DLD1 (cell line): Measurements from ENCODE around the gene SERP1.

Source experiments
- in situ Hi-C: cut with HindIII; loops from 2 replicates; pipeline ENCODE4 v1.10.0; 2017; ENCODE audit warnings: low sequenced_read_pairs

Gene SERP1

GRCh38 chr3:150546226-150547044 is at the start of gene SERP1, which contains the start of gene EIF2A:
Gene SERP1, minus strand, starts transcription at chr3:150546496. Its CDS starts 361 bp downstream, at chr3:150546135.
Gene EIF2A, plus strand, starts transcription at chr3:150546787. Its CDS starts 16 bp downstream, at chr3:150546803.
- in situ Hi-C loops = no loop called here

DNA sequence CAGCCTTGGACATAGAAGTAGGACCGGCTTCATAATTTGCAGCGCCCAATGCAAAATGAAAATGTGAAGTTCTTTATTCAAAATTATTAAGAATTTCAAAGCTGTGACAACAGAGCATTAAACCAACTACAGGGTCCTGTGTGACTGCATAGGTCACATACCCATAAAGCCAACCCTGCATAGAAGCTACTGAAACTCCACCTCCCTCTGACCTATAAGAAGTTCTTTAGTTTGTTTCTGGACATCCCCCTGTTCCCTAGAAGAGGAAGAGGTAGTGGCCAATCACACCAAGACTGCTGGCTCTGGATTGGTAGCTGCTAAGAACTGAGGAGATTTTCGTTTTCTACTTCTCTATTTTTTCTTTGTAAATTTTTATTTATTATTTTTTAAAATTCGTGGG is 47.9 kb upstream of the SERP1 start:
- in situ Hi-C loops = no loop called here

DNA sequence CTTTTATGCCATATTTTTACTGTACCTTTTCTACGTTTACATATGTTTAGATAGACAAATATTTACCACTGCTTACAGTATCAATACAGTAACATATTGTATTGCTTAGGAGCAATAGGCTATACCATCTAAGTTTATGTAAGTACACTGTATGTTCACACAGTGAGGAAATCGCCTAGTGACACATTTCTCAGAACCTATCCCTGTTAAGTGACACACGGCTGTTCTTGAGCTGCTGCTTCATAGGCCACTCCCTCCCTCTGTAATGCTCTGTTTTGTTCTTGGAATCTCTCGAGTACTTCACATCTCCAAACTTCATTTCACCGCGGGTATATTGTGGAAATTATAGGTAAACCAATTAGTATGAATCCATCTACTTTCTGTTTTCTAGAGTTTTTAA is 43.5 kb upstream of the SERP1 start:
- in situ Hi-C loops = no loop called here

DNA sequence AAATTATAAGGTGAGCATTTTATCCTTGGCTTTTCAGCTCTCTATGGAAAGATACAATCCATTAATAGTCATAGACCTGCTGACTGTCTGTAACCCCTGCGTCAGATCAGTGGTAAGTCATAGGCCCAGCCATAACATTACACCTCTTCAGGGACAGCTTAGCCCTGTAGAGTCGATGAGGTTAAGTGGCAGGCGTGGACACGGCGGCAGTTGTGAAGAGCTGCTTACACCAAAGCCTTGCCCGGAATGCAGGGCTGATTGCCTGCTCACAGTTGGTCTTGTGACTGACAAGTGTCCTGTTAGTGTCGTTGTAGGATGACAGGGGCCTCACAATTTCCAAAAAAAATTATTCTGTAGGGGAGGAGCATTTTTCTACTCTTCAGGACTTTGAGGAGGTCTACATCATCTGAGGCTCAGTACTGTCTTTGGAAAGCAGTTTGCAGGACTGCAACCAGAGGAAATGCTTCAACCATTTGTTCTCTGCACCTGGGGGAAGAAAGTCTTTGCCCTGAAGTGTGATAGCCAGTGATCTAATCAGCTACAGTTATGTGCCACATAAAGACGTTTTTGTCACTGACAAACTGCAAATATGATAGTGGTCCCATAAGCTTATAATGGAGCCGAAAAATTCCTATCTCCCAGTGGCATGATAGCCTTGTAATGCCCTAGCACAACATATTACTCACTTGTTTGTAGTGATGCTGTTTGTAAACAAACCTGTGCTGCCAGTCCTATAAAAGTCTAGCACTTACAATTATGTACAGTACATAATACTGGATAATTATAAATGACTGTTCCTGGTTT is 41.9 kb upstream of the SERP1 start:
- in situ Hi-C loops = no loop called here

GRCh38 chr3:150583028-150583427 is 36.7 kb upstream of the SERP1 start:
- in situ Hi-C loops = no loop called here

DNA sequence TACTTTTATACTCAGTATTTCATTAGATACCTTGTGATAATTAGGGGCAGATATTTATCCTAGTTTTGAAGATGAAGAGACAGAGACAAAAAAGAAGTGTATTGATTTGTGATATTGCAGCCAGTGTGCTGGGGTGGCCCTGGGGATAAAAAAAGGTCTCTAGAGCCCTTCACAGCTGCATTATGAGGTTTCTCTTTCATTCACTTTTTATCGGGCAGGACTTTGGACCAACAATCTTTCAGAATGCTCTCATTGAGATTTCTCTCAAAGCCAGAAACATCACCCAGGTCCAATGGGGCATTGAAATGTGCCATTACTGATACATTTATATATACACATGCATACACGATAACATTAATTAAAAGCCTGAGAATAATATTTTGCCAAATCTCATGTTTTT is 36.3 kb upstream of the SERP1 start:
- in situ Hi-C loops = no loop called here

DNA sequence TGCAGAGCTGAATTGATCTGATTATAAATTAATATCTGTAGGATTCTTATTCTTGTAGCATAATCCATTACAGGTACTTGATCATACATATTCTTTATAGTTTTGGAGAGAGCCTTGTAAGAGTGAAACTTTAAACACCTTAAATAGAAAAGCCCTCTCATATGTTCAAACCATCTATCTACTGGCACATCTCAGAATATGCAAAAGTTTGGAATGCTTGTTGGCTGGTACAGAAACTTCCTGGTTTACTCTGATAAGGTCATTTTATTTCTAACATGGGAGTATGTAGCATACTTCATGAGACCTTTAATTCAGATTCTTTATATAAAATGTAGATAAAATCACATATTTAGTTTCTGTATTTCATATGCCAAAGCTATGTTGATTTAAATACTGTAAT is 34.9 kb upstream of the SERP1 start:
- in situ Hi-C loops = no loop called here

DNA sequence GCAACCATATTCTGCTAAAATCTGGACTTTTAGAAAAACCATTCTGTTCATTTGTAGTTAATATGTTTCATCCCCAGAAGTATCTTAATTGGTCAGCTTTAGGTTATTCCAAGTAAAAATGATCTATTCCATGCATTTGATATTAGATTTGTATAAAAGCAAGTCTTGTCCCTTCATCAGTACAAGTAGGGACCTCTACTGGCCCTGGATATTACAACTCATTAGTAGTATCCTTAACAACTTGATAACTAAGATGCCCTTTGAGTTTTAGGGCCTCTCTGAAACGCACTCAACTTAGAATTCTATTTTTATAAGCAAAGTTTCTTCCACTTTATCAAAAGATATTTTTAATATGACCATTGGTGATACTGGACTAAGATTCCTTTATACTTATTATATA is 31.6 kb upstream of the SERP1 start:
- in situ Hi-C loops = no loop called here

GRCh38 chr3:150567328-150567727 is 21.0 kb upstream of the SERP1 start:
- in situ Hi-C loops = no loop called here

DNA sequence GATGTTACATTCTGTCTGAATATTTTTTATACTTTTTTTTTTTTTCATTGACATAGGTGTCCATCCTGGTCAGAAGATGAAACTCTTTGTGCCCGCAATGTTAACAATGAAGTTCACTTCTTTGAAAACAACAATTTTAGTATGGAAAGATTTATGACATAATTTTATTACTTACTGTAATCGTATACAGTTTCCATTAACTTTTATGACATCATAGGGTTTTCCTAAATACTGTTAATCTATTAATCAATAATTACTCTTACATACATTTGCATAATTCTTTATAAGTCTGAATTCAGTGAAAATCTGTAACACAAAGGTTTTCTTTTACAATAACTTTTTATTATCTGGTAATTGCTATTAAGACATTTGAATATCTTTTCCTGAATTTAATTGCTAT is 17.9 kb upstream of the SERP1 start:
- in situ Hi-C loops = no loop called here

DNA sequence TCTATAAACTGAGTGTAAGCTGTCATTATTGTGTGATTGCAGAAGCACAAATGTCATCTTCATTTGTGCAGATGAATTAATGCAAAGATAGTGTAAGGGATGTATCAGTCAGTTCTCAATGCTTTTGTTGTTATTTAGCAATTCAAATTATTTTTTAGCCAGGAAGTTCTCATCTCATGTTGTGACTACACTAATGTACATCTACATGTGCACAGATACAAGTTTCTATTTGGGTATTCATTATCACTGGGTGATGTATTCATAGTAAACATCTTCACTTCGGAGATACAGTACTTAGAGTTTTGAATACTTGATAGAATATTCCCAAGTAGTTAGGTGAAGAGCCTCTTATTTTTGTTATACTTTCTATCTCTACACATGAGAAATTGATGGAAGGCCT is 11.4 kb upstream of the SERP1 start:
- in situ Hi-C loops = no loop called here

GRCh38 chr3:150556792-150557191 is 10.5 kb upstream of the SERP1 start:
- in situ Hi-C loops = no loop called here

DNA sequence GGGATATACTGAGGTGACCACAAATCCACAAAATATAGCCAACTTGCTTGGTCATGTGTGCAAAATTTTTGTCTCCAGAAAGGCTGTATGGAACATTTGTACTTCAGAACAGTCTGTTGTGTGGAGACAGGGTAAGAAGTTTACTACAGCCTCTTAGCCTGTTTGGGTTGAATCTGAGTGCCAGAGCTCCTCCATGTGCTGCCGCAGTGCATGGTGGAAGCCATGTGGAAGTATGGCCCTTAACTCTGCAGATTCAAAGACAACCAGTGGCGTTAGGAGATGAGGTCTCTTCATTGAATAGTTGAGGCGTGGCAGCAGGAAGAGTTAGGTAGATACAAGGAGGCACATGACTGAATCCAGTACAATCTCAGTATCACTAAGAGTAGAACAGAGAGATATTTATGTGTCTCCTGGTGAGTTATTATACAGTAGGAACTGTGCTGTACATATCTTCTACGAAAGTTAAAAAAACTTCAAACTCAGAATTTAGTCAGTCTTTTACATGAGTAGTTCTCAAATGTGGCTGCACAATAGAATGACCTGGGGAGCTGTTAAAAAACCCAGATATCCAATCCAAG is 9.7 kb upstream of the SERP1 start:
- in situ Hi-C loops = no loop called here

DNA sequence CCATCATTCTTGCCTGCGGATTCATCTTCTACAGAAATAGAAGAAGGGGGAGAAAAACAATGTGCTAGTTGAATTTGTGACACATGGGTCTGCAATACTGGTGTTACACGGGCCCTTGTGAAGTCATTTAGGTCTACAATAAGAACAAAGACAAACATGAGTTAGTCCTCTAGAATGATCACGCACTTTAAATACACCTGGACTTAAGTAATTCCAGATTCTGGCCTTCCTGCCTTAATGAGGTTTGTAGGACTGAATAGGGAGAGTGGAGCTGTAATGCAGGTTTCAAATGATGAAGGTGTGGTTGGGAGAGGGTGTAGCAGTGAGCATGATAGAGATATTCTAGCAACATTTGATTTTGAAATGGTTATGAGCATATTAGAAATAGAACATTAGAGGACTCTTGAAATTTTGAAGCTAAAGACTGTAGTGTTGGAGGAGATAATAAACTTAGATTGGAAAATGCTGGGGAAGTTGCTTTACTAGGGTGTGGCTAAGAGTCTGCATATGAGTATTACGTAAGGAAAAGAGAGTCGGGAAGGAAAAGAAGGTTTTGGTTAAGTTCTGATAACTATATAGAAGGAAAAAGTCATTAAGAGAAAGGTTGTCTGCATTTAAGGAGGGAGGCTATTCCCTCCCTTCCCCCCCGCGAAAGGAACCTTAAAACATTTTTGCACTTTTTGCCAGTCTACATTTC is 897 bp upstream of the SERP1 start:
- in situ Hi-C loops = no loop called here

DNA sequence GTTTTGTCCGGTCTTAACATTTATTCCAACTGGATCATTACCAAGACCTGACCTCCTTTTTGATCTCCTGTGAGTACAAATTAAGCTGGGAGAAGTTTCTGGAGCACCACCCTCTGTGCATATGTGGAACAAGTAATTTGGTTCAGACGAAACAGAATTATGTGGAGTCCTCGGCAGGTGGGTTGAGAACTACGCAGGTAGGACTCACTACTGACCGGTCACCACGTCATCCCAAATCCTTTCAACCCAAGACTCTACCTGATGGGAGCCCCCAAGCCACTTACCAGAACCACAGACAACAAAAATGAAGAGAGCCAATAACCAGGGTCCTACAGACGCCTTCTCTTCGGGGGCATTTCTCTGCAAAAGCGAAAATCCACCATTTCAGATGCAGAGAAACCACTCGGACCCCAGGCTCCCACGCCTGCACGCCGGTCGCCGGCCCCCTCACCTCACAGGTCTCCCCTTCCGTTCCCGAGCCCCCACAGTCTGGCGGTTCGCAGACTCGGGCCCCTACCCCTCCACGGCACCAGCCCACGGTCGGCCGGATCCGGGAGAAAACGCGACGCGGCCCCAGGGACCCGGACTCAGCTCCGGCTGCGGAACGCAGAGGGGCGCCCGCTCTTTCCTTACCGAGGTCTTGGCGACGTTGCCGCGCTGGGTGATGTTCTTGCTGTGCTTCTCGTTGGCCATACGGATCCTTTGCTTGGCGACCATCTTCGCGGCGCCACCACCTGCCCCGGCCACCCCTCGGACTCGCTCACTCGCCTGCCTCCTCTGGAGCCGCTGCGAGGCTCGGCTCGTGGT is 674 bp downstream of the SERP1 start:
- in situ Hi-C loops = no loop called here

DNA sequence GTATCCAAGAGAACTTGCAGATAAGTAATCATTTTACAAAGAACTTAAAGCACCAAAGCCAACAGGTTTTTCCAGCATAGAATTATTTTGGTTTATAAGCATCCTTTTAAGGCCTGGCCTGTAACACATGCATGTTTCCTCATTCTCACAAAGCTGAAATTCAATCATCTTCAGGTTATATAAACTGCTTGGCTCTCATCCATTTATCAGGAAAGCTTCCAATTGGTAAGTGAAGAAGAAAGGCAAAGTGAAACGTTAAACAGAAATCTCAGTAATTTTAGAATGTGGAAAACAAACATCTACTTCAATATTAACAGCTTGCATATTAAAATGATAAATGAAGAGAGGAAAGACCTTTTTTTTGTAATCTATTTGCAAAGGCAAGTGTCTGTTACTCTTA is 1.6 kb downstream of the SERP1 start:
- in situ Hi-C loops = no loop called here

DNA sequence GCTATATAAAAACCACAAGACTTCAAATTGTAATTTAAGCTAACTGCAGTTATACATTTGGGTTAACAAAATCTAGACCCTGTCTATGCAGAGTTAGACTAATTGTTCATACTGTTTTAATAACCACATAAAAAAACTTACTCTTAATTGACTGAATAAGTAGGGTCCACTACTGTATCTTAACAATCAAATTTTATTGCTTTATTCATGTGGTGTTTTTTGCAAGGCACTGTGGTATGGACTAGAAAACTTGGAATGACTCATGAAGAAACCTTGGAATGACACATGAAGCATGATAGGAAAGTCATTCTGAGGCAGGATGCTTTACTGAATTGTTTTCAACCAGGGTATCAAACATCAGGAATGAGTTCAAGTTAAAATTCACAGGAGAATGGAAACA is 2.3 kb downstream of the SERP1 start:
- in situ Hi-C loops = no loop called here

DNA sequence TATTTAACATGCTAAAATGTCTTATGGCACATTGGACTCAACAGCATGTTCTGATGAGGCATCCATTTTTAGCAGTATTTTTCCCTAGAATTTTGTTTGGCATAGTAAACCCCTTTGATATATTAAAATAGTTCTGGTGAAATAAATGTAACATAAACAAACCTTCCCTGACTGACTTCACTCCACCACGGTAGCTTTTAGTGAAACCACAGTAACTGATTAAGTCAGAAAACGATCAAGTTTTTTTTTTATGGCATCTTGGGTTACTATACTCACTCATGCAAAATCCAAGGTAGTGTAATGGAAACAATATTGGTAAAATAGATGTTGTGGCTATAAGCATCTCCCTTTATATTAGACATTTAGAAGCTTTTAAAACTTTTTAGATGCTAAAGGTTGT is 2.8 kb downstream of the SERP1 start:
- in situ Hi-C loops = no loop called here

- in situ Hi-C loops = no loop called here
Measured at GRCh38 chr3:150543128-150543527, 3.2 kb downstream of the SERP1 start.

DNA sequence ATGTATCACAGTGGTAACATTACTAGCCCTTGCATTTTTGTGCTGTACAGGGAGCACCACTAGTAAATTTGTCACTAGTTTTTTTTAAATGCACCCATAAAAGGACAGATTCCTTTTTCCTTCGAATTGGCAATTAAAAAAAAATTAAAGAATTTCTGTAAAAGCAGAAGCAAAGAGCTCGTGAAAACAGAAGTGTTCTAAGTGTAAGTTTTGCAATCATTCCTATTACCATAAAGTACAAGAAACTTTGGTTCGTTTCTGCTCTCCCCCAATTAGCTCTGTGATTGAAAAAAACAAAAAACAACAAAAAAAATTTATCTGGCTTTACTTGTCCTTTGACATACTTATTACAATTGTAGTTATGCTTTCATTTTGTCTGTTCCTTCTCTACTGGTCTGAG is 5.3 kb downstream of the SERP1 start:
- in situ Hi-C loops = no loop called here
